Urothelium cell line (cell line): ENCODE results near the gene ORAI3.

Source experiments
- DNase-seq: peaks from one replicate; pipeline ENCODE4 v3.0.0; 2011; ENCODE audit warnings: low spot score, mixed read lengths
- FAIRE-seq: peaks from 2 replicates; lab custom pipeline; 2011; peaks lifted over from hg19 to GRCh38; lab: Jason Lieb, UNC

Gene ORAI3

DNA sequence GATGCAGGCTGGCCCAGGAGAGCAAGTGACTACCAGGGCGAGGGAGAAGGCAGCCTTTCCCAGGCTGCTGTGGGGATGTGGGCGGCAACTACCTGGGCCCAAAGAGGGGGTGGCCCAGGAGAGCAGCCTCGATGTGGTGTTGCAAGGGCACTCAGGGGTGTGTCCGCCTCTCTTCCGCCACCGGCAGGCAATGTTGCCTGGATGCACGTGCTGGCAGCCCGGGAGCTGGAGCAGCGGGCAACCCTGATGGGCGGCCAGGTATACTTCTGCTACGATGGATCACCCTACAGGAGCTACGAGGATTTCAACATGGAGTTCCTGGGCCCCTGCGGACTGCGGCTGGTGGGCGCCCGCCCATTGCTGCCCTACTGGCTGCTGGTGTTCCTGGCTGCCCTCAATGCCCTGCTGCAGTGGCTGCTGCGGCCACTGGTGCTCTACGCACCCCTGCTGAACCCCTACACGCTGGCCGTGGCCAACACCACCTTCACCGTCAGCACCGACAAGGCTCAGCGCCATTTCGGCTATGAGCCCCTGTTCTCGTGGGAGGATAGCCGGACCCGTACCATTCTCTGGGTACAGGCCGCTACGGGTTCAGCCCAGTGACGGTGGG lies 38.8 kb downstream of the ORAI3 start:
- FAIRE-seq (no peak), DNase-seq (no peak)

DNA sequence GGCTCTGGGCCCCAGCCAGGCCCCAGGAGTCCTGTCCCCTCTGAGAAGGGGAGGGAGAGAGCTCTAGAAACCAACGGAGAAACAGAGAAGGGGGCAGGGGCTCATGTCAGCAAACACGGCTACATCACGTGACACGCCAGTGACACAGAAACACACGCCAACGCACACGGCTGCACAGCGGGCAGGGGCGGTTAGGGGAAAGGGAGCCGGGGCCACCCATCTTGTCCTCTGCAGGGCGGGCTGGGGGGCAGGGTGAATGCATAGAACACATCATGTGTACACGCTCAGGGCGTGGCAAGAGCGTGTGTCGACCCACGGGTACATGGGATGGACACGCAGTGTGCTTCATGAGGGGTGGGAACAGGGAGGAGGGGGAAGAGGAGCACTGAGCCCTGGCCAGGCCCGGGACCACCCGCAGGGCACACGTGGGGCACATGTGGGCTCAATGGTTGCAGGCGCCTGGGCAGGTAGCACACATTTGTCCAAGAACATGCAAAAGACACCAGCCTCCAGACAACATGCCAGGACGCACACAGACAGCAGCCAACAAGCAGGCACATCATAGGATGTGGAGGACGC lies 40.7 kb downstream of the ORAI3 start:
- peak; percentile 35 for FAIRE-seq
- DNase-seq, result no peak

DNA sequence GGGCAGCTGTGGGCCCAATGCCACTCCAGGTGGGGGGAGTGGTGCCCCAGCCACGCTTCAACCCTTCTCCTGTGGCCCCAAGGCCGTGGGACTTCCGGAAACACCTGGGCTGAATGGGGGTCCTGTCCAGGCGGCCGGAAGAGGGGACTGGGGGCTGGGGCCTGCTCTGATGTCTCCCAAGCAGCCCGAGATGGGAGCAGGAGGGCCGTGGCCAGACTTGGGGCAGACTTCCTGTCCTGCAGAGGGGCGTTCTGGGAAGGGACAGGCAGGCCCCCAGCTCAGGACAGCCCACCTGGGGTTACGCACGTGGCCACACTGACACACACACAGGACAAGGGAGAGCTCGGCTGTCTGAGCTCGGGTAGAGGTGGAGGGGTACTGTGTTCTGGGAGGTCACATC lies 41.2 kb downstream of the ORAI3 start:
- FAIRE-seq, result no peak
- no peak for DNase-seq

DNA sequence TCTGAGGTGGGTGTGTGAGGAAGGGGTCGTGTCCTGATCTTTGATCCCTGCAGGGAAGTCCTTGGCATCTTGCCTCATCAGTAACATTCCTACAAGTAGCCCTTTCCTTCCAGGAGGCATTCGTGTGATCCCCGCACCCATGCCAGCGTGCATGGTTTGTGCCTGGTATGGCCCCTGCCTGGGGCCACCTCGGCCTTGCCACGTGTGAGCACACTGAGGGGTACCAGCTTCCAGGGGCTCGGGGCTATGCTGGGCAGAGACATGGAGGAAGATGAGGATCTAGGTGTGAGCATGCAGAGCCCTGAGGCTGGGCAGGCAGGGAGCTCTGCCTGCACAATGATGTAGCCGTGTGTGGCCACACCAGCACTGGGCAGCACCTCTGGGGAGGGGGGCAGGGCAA lies 42.2 kb downstream of the ORAI3 start:
- DNase-seq (no peak), FAIRE-seq (no peak)

DNA sequence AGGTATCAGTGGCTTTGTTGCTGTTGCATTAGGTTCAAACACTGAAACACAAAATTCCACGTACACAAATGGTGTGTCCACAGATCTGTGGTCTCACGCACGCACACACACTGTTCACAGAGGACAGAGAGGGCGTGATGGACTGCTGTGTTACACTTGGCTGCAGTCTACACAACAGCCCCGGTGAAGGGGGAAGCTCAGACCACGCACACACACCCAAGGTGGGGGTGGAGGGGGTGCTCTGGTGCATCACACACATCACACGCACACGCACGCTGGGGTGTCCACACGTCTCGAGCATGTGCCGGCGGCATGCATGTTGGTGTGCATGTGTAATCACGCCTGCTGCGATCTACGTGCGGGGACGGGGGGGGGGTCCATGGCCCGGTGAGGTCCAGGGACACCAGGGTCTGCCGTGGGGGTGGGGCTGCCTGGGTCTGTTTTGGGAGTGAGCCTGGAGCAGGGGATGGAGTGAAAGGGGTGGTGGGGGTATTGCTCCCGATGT lies 43.5 kb downstream of the ORAI3 start:
- DNase-seq, result no peak
- FAIRE-seq, result no peak

DNA sequence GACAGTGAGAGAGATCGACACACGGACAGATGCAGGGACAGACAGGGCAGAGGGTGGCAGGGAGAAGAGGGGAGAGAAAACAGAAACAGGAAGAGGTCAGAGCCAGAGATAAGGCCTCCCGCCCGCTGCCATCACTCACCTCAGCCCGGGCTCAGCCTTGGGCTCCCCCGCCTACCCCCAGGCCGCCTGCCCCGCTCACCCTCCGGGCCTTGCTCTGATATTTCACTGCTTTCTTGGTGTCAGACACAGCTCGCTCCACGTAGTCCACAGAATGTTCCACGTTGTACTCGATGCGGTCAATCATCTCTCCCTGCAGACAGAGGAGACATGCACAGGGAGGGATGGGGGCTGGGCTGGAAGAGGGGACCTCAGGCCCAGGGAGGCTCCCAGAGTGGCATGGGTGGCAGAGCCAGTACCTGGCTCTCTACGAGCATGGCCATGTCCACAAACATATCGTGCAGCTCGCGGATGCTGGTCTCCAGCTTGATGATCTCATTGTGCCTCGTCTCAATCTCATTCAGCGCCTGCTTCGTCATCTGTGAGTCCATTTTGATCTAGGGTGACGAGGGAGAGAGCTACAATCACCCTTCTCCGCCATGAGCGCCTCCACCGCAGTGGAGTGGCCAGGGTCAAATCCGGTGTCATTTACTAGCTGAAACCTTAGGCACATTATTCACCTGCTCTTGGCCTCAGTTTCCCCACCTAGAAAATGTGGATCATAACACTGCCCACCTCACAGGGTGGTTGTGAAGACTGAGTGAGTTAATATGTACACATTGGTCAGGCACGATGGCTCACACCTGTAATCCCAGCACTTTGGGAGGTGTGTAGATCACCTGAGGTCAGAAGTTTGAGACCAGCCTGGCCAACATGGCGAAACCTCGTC lies 44.3 kb downstream of the ORAI3 start:
- FAIRE-seq, result no peak
- no peak for DNase-seq

DNA sequence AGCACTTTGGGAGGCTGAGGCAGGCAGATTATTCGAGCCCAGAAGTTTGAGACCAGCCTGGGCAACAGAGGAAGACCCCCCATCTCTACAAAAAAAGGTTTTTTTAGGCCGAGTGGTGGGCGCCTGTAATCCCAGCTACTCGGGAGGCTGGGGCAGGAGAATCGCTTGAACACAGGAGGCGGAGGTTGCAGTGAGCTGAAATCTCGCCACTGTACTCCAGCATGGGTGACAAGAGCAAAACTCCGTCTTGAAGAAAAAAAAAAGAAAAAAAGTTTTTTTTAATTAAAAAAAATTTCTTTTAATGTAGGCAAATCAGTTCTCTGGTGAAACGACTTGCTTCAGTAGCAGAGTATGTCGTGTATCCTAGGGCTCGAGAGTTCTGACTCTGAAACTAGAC lies 47.1 kb downstream of the ORAI3 start:
- DNase-seq (no peak), FAIRE-seq (no peak)

DNA sequence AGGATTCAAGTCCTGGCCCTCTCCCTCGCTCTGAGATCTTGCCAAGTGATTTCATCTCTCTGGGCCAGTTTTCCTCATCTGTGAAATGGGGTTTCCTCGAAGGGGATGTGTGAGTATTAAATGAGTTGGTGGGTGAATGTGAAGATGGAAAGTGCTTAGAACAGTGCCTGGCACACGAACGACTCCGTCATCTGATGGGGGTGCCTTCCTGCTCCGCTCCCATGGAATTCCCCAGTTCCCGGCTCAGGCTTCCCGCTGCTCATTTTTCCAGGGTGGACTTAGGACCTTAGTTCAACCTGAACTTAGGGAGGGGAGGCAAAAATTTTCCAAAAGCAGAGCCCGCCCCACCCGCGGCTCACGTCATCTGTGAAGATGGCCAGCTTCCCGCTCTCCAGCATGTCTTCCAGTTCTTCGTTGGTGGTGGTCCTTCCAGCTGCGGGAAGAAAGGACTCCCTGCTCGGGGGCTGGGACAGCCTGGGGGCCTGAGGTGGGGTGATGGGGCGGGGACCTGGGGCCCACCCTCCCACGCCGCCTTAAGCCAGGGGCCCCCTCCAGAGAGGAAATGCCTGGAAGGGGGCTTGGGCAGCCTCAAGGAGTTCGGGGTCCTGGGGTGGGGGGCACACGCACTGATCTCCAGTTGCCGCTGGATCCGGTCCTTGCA lies 47.6 kb downstream of the ORAI3 start:
- FAIRE-seq, result no peak

DNA sequence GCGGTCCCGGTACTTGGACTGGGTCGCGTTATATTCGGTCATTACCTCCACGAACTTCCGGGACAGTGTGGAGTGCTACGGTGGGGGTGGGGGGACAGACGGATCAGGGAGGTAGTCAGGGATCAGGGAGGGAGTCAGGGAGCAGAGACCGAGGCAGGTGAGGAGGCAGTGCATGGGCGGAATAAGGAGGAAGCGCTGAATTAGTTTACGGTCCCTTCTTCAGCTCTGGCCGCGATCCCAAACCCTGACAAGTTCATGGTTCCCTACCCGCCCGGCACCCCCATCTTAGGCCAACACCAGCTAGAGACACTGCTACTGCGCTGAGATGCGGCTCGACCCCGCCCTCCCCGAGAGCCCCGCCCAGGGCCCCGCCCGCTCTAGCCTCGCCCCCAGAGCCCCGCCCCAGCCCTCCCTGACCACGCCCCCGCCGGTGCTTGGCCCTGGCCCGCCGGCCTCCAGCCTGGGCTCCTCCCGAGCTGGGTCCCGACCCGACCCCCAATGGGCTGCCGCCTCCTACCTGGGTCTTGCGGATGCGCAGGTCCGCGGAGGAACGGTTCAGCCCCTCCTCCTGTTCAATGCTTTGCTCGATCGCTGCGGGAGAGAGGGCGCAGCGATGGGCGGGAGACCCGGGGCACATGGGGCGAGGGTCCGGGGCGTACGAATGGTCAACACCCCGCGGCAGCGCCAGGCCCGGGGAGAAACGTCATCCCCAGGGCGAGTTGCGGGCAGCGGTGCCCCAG lies 48.3 kb downstream of the ORAI3 start:
- FAIRE-seq, result no peak
- DNase-seq, result no peak

More for the DNA sequence above, 47.6 kb downstream of the ORAI3 start:
- no peak for DNase-seq

DNA sequence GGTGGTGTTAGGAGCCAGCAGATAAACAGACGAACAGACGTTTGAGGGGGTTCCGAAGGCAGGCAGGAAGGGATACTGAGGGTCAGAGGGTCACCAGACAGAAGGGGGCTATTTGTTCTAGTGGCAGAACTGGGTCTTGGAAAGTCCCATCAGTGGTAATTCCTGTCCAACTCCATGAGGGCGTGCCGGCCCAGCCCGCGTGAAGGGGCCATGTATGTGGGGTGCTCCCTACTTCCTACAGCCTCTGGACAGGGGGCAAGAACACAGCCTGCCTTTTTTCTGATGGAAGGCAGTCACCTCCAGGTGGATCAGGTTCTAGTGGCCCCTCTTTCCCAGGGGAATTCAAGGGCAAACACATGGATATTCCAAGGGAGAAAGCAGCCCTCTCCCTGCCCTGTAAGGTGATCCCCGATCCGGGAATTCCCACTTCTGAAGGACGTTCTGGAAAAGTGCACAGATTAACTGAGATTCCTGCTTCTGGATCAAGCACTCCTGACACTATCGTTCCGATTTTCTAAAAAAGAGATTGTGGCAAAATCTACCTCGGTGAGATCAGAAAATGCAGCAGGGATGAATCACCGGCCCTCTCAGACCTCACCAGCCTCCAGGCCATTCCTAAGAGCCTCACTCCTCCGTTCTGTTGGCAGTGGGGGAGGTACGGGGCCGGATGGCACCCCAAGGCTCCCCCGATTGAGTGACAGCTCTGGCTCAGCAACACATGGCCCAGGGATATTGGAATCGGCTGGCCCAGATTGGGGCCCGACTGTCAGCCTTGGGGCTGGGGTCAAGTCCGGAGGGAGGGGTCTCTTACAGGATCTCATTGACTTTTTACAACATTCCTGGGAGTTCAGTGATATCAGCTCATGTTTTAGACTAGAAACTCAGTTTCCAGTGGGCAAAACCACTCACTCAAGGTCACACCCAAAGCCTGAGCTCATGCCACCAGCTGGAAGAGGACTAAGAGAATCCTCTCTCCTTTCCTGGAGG lies 49.1 kb downstream of the ORAI3 start:
- FAIRE-seq (no peak), DNase-seq (peak; percentile 73)

DNA sequence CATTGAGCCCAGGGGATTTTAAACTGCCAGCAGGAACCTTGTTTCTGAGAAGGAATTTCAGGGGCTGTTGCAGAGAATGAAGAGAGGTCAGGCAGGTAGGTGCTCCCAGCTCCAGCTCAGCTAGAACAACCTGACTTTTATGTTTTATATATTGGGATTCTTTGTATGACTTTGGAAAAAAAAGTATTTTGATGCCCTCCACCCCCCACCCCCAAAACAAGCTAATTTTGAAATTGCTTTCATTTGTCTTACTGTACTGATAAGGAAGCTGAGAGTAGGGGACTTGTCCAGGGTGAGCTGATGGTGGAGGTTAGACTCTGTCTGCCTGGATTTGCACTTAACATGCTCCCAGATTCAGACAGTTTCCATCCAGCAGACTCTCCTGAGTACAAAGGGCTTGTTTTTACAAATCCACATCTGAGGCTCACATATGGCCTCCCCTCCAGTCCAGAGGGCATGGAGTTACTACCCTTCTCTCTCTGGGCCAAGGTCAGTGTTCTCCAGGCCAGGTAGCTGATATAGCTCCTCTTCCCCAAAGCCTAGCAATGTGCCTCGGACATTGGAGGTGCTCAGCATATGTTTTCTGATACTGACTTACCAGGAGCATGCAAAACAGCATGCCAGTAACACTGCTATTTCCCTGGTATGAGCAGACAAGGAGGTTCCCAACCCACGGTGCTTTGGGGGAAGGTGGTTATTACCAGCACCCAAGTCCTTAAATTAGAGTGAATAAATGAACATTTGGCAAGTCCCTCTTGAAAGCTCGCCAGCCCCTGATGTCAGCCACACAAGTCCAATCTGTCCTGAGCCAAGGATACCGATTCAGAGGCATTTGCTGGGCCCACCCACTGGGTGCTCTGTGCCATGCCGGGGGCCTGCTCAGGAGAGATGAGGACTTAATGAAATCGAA lies 50.2 kb downstream of the ORAI3 start:
- no peak for DNase-seq
- no peak for FAIRE-seq

DNA sequence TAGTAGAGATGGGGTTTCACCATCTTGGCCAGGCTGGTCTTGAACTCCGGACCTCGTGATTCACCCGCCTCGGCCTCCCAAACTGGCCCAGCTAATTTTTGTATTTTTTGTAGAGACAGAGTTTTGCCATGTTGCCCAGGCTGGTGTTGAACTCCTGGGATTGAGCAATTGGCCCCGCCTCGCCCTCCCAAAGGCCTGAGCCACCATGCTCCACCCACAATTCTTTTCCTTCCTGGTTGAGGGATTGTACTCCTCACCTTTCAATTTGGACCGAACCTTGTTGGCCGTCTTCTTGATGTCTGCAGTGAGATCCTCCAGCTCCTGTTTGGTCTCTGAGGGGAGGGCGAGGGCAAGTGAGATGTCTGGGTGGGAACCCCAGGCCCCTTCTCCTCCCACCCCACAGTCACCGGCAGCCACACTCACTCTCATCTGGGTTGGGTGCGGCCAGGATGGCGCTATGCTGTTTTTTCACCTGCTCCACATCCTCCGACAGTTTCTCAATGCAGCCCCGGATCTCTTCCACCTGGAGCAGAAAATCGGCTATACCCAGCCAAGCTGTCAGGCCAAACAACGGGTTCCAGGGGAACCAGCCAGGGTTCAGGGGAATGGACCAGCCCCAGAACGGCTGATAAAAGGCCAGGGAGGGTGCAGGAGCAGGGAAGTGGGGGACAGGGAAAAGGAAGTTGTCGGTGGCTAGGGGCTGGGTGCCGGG lies 52.0 kb downstream of the ORAI3 start:
- DNase-seq, result no peak

DNA sequence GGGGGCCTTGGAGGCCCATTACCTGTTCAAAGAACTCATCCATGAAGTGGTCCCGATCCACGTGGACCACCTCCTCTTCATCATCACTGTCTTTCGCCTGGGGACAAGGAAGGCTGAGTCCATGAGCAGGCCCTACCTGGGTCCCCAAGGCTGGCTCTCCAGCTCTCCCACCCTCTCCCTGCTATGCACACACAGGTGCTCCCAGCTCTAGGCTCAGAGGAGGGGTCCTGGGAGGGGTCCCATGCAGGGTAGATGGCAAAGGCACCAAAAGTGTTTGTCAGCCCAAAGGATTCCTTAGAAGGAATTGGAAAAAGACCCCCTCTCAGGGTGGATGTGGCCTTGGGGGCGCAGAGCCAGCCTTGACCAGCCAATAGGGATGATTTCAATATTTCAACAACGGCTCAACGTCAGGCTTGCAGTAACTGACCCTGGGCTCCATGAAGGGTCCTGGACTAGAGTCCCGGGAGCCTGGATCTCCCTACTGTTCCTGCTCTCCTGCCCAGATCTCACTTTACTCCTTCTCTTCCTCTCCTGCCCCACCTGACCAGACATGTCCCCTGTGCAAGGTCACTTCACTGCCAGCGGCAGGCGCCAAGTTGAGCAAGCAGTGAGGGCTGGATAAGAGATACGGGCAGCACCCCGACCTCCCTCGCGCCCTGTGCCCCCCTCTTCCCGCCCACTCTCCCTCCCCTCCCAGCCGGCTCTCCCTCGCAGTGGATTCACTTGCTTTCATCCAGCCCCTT lies 52.8 kb downstream of the ORAI3 start:
- no peak for DNase-seq
- no peak for FAIRE-seq

More for the DNA sequence above, 52.0 kb downstream of the ORAI3 start:
- no peak for FAIRE-seq

DNA sequence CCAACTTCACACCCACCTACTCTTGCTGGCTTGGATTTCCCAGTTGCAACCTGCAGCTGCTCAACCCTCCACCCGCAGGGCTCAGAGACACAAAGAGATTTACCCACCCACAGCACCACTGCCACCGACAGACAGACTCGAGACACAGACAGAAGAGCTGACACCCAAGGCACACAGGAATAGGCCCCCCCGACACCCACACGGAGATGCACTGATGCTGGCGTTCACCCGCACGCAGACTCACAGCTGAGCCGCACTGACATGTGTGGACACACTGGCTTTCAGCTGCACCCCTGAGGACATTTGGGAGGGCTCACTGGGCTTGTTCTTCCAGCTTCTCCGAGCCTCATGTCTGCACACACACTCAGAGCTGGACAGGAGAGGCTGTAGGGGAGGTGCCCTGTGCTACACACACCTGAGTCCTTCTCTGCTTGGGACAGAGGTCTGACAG lies 53.4 kb downstream of the ORAI3 start:
- no peak for DNase-seq
- FAIRE-seq, result no peak

DNA sequence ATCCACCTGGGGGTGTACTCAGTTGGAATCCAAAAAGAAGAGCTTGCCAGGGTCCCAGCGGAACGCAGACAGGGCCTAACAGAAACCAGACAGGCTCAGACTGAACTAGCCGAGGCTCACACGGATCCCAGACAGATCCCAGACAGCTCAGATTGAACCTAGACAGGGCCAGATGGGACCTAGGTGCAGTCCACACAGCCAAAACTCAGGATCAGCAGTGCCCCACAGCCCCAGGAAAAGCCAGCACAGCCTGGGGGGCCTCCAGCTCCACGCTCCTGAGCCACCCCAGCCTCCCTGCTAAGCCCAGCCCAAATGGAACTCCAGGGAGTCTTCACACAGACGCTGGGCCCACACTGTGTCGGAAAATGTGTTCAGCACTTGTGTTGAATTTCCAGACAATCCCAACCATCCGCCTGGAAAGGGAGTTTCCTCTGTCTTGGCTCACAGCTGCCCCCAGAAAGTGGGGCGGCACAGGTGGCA lies 54.0 kb downstream of the ORAI3 start:
- FAIRE-seq, result no peak
- no peak for DNase-seq

DNA sequence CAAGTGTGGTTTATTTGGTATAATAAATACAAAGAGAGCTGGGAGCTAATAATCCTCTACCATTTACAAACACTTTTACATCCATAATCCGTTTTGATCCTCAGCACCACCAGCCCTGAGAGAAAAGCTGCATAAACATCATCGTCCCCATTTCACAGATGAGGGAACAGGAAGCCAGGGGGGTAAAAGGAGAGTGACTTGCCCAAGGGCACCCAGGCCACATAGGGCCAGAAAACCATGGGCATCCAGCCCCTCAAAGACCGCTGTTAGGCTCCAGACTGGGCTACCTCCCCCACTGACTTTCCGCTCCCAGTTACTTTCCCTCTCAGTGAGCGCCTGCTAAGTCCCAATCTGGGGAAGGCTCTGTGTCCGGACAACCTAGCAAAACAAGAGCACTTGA lies 54.9 kb downstream of the ORAI3 start:
- no peak for DNase-seq
- no peak for FAIRE-seq
